HepG2 (cell line): Measurements from ENCODE around the gene ANP32D.

ENCODE experiments used
- CEBPB ChIP-seq: IDR thresholded peaks from 2 replicates; pipeline ENCODE4 v1.6.1; 2011; ENCODE audit warnings: low read depth, low read length, improper control_type of control experiment, borderline replicate concordance
- GLI4 ChIP-seq: sonication (generic); formaldehyde crosslinking; IDR thresholded peaks from 2 replicates; pipeline ENCODE4 v1.5.1; 2020; ENCODE audit warnings: missing genetic modification reagents, mild to moderate bottlenecking, moderate library complexity, borderline replicate concordance
- KAT7 ChIP-seq: IDR thresholded peaks from 2 replicates; pipeline ENCODE4 v1.6.1; 2018; ENCODE audit warnings: borderline replicate concordance, missing compliant biosample characterization
- ZBTB21 ChIP-seq: sonication (generic); formaldehyde crosslinking; IDR thresholded peaks from 2 replicates; pipeline ENCODE4 v1.4.0; 2020; ENCODE audit warnings: missing genetic modification reagents
- ZNF598 ChIP-seq: sonication (generic); formaldehyde crosslinking; IDR thresholded peaks from 2 replicates; pipeline ENCODE4 v1.5.1; 2020; ENCODE audit warnings: mild to moderate bottlenecking, missing genetic modification reagents, borderline replicate concordance

GRCh38 chr12:48459259-48459658, 13.1 kb upstream of the ANP32D start:
- TF ChIP-seq ZNF598, result no peak
- TF ChIP-seq CEBPB, result no peak
- no peak for TF ChIP-seq ZBTB21 (CRISPR knock-in tag)
- no peak for TF ChIP-seq GLI4 (CRISPR knock-in tag)
- TF ChIP-seq KAT7 (CRISPR knock-in tag), result no peak
